Measurements from ENCODE around the gene PATE2.

DNA sequence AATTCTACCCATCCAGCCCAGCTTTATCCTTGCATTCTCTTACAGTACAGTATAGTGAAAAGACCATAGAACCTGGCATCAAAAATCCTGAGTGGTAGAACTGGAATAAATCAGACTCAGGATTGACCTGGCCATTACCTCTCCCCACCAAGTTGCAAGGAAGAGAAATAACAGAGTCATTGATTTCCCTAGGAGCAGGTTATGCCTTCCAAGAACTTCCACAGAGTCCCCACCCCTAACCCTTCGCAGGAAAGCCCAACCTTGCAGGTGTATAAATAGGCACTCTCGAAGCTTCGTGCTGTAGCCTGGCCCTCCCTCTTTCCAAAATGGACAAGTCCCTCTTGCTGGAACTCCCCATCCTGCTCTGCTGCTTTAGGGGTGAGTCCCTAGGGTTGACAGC lies 32.6 kb downstream of the PATE2 start, which contains the start of gene PATE1:
- TF ChIP-seq, protein P1, sequence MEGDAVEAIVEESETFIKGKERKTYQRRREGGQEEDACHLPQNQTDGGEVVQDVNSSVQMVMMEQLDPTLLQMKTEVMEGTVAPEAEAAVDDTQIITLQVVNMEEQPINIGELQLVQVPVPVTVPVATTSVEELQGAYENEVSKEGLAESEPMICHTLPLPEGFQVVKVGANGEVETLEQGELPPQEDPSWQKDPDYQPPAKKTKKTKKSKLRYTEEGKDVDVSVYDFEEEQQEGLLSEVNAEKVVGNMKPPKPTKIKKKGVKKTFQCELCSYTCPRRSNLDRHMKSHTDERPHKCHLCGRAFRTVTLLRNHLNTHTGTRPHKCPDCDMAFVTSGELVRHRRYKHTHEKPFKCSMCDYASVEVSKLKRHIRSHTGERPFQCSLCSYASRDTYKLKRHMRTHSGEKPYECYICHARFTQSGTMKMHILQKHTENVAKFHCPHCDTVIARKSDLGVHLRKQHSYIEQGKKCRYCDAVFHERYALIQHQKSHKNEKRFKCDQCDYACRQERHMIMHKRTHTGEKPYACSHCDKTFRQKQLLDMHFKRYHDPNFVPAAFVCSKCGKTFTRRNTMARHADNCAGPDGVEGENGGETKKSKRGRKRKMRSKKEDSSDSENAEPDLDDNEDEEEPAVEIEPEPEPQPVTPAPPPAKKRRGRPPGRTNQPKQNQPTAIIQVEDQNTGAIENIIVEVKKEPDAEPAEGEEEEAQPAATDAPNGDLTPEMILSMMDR (IDR thresholded peaks at IDR 0.05; ENCODE audit: extremely low read depth in 1 of 2, insufficient read depth in 1 of 2, low read depth in 1 of 2, low read length in 2 of 2), result no peak
- TF ChIP-seq EZH2 (IDR thresholded peaks at IDR 0.05; ENCODE audit: borderline replicate concordance, low read depth, low read length, severe bottlenecking), result no peak
- no peak for TF ChIP-seq POLR2AphosphoS5 (IDR thresholded peaks at IDR 0.05; ENCODE audit: insufficient read depth, low read depth, low read length)
- TF ChIP-seq MYC (IDR thresholded peaks at IDR 0.05; ENCODE audit: low read depth, low read length), result no peak
- no peak for TF ChIP-seq POLR2A (IDR thresholded peaks at IDR 0.05; ENCODE audit: low read depth, low read length)
